Tibial nerve (tissue), 4 donors: ENCODE data around the gene ZNF331. TPM values are rescaled to one million over a fixed set of nuclear protein-coding genes. Genes with fewer than 3 reads are reported as not detected.

Experiments
- DNase-seq, 2 donors: peaks; one replicate each; pipeline ENCODE4 v3.0.0-alpha.2; 2019; ENCODE audit warnings: low spot score in 2 of 2
- H3K27ac ChIP-seq, 4 donors: fragments of 200-600 bp; sonication (generic) in 3 of 4; one replicate each; pipeline ENCODE4 v1.5.1; 2017 to 2019; ENCODE audit warnings: mild to moderate bottlenecking in 1 of 4
- H3K27me3 ChIP-seq, 2 donors: fragments of 200-600 bp; sonication (generic) in 1 of 2; one replicate each; pipeline versions ENCODE4 v1.5.1 to v1.6.0; 2017 to 2019
- H3K36me3 ChIP-seq, 3 donors: fragments of 200-600 bp; sonication (generic); one replicate each; pipeline ENCODE4 v1.5.1; 2018 to 2019
- H3K4me1 ChIP-seq, 4 donors: fragments of 200-600 bp; sonication (generic) in 3 of 4; one replicate each; pipeline ENCODE4 v1.5.1; 2017 to 2019
- H3K4me3 ChIP-seq, 4 donors: fragments of 200-600 bp; sonication (generic) in 3 of 4; one replicate each; pipeline ENCODE4 v1.5.1; 2017 to 2019; ENCODE audit warnings: mild to moderate bottlenecking in 1 of 4, moderate library complexity in 1 of 4
- H3K9me3 ChIP-seq, 4 donors: fragments of 200-600 bp; sonication (generic) in 3 of 4; one replicate each; pipeline ENCODE4 v1.5.1; 2017 to 2019
- EP300 ChIP-seq, 2 donors: sonication (generic); formaldehyde crosslinking; IDR thresholded peaks; one replicate each; pipeline ENCODE4 v1.6.1; 2017; ENCODE audit warnings: antibody characterized with exemption in 2 of 2, mild to moderate bottlenecking in 1 of 2
- POLR2A ChIP-seq, 2 donors: fragments of 450-650 bp; IDR thresholded peaks; one replicate each; pipeline ENCODE4 v1.6.1; 2017; ENCODE audit warnings: antibody characterized with exemption in 2 of 2, mild to moderate bottlenecking in 2 of 2, moderate library complexity in 2 of 2
- whole genome bisulfite sequencing, 2 donors: methylation state at CpG; one replicate each; pipeline ENCODE4 v1.1.5; 2018; 5-methylcytosine and 5-hydroxymethylcytosine counted together
- total RNA-seq, 4 donors: library from RNA; depleted of rRNA; stranded (reverse); fragments of >200 nt; gene quantifications; one replicate each; pipeline ENCODE4 v1.1.0, GENCODE V29; 2016
- TF ChIP-seq, protein P1 (sequence below), 5 experiments: fragments of 200-600 bp in 3 of 5; fragments of 450-650 bp in 2 of 5; sonication (generic) in 3 of 5; IDR thresholded peaks; one replicate each; pipeline ENCODE4 v1.5.1; 2016 to 2019; ENCODE audit warnings: antibody characterized with exemption in 5 of 5, mild to moderate bottlenecking in 3 of 5, moderate library complexity in 2 of 5

ZNF331 gene
- total RNA-seq, 4 donors from 2014 or later: 27.3 to 46.8 (median 32.9) TPM

DNA sequence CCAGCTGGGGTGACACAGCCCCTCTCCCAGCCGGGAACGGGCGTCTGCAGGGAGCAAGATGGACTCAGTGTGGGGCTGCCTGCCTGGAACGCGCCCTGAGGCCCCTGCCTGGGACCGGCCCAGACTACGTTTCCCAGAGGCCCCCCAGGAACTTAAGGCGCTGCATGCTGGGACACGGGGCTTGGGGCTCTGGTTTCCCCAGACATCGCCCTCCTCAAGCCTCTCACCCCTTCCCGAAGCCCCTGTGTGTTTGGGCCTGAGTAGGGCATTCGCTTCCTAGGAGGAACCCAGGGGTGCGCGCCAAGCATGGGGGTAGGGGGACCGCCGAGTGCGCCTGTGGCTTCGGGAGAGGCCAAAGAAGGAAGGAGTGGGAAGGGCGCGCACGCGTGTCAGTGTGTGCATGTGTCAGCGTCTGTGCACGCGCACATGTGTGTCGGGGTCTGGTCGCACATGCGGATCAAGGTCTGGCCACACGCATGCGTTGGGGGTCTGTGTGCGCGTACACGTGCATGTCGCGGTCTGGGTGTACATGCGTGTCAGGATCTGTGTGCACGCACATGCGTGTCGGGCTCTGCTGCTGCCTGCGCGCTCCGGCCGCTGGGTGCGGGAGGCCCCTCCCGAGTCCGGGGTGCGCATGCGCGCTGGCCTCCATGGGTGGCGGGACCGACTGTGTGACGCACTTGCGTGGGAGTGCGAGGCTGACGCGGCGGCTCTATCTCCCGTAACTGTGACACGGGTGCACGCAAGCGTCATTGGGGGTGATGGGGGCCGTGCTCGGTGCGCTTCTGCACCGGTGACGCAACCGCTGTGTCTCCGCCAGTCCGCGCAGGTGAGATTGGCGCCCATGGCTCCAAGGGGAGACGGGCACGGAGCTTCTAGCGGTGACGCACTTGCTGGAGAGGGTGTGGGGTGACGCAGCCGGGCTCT lies 16.2 kb downstream of the ZNF331 start:
- Histone ChIP-seq H3K4me3 (peak overlapping the region; percentile 57 to 59 (median 58)), H3K9me3 (no peaks in the 10 kb centered on the region), H3K36me3 (peaks cover 0 to 18% (median 2%) of the 10 kb centered on the region in 3 donors), H3K27ac (peak overlapping the region; percentile 84 to 89 (median 88)), H3K27me3 (no peaks in the 10 kb centered on the region), H3K4me1 (peaks cover 0 to 11% (median 4%) of the 10 kb centered on the region in 4 donors)
- peak; percentile 57 to 79 for DNase-seq
- 51 to 57% methylated on average over 63 to 69 of the region's 77 CpGs for WGBS, 2 donors
- TF ChIP-seq EP300 (IDR thresholded peaks at IDR 0.05): peak; percentile 85 to 95
- peak; percentile 62 to 70 for TF ChIP-seq POLR2A (IDR thresholded peaks at IDR 0.05)
- TF ChIP-seq, protein P1, sequence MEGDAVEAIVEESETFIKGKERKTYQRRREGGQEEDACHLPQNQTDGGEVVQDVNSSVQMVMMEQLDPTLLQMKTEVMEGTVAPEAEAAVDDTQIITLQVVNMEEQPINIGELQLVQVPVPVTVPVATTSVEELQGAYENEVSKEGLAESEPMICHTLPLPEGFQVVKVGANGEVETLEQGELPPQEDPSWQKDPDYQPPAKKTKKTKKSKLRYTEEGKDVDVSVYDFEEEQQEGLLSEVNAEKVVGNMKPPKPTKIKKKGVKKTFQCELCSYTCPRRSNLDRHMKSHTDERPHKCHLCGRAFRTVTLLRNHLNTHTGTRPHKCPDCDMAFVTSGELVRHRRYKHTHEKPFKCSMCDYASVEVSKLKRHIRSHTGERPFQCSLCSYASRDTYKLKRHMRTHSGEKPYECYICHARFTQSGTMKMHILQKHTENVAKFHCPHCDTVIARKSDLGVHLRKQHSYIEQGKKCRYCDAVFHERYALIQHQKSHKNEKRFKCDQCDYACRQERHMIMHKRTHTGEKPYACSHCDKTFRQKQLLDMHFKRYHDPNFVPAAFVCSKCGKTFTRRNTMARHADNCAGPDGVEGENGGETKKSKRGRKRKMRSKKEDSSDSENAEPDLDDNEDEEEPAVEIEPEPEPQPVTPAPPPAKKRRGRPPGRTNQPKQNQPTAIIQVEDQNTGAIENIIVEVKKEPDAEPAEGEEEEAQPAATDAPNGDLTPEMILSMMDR (IDR thresholded peaks at IDR 0.05): peak in 2 of 5 experiments; percentile 16 to 39

DNA sequence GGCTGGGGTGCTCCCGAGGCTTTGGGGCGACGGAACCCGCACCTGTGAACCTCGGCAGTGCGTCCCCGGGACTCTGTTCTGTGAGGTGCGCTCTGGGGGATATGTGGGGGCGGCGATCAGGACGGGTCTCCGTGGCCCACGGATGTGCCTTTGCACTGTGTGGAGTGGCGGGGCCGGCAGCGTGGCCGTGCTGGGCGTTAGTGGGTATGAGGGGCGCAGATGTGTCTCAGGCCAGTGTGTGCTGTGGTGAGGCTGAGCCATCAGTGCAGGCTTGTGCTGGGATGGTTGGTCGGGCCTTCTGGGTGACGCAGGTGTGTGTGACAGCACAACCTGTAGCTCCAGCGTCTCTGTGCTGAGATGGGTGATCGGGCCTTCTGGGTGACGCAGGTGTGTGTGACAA lies 16.9 kb downstream of the ZNF331 start:
- 47% methylated on average over 15 to 19 of the region's 24 CpGs for WGBS, 2 donors
- peaks cover 0 to 18% (median 2%) of the 10 kb centered on the region in 3 donors for H3K36me3 ChIP-seq
- H3K9me3 ChIP-seq: no peaks in the 10 kb centered on the region
- H3K27ac ChIP-seq: peak overlapping the region; percentile 84 to 89 (median 88)
- H3K27me3 ChIP-seq: no peaks in the 10 kb centered on the region
- DNase-seq: no peak
- peaks cover 0 to 11% (median 4%) of the 10 kb centered on the region in 4 donors for H3K4me1 ChIP-seq
- H3K4me3 ChIP-seq: peak overlapping the region; percentile 57 to 59 (median 58)
- TF ChIP-seq, protein P1 (IDR thresholded peaks at IDR 0.05): no peak
- TF ChIP-seq EP300 (IDR thresholded peaks at IDR 0.05) (no peak), POLR2A (IDR thresholded peaks at IDR 0.05) (no peak)

DNA sequence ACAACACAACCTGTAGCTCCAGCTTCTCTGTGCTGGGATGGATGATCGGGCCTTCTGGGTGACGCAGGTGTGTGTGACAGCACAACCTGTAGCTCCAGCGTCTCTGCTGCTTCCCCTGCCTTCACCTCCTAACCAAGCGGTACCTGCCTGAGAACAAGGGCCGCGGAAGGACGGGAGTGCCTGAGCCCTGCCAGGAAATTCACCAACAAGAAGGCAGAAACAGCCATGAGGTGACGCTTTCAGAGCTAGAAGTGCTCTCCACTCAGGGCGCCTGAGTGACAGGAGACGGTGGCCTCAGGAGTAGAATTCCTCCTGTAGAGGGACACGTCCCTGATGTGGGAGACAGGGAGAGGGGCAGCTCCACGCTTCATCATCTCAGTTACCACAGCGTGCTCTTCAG lies 17.4 kb downstream of the ZNF331 start:
- H3K9me3 ChIP-seq: no peaks in the 10 kb centered on the region
- H3K27ac ChIP-seq: peak overlapping the region; percentile 84 to 89 (median 88)
- peak overlapping the region; percentile 57 to 59 (median 58) for H3K4me3 ChIP-seq
- H3K27me3 ChIP-seq: no peaks in the 10 kb centered on the region
- TF ChIP-seq EP300 (IDR thresholded peaks at IDR 0.05): no peak
- TF ChIP-seq POLR2A (IDR thresholded peaks at IDR 0.05): no peak
- H3K36me3 ChIP-seq: peaks cover 0 to 18% (median 2%) of the 10 kb centered on the region in 3 donors
- WGBS, 2 donors: 86 to 95% methylated on average over 13 of the region's 13 CpGs
- H3K4me1 ChIP-seq: peaks cover 0 to 11% (median 4%) of the 10 kb centered on the region in 4 donors
- DNase-seq: no peak

DNA sequence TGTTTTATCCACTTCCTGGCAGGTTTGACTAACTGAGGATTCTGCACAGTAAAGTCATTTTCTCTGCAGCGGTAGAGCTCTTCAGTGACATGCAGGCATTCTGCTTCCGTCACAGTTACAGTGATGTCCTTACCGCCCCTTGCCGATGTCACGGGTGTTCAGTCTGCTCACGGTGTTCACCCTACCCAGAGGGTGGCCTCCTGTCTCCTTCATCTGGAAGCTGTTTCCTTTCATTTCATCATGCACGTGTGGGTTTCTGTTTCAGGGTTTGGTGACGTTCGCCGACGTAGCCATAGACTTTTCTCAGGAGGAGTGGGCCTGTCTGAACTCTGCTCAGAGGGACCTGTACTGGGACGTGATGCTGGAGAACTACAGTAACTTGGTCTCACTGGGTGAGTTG lies 33.4 kb downstream of the ZNF331 start:
- no peak for DNase-seq
- peaks cover 0 to 9% (median 3%) of the 10 kb centered on the region in 4 donors for H3K9me3 ChIP-seq
- H3K4me1 ChIP-seq: no peaks in the 10 kb centered on the region
- H3K27ac ChIP-seq: no peak overlapping the region
- TF ChIP-seq EP300 (IDR thresholded peaks at IDR 0.05): no peak
- TF ChIP-seq POLR2A (IDR thresholded peaks at IDR 0.05): no peak
- TF ChIP-seq, protein P1 (IDR thresholded peaks at IDR 0.05): no peak
- no peak overlapping the region for H3K4me3 ChIP-seq
- peaks cover 3 to 81% (median 14%) of the 10 kb centered on the region in 3 donors for H3K36me3 ChIP-seq
- no peaks in the 10 kb centered on the region for H3K27me3 ChIP-seq
- WGBS, 2 donors: 89 to 92% methylated on average over 12 of the region's 12 CpGs

DNA sequence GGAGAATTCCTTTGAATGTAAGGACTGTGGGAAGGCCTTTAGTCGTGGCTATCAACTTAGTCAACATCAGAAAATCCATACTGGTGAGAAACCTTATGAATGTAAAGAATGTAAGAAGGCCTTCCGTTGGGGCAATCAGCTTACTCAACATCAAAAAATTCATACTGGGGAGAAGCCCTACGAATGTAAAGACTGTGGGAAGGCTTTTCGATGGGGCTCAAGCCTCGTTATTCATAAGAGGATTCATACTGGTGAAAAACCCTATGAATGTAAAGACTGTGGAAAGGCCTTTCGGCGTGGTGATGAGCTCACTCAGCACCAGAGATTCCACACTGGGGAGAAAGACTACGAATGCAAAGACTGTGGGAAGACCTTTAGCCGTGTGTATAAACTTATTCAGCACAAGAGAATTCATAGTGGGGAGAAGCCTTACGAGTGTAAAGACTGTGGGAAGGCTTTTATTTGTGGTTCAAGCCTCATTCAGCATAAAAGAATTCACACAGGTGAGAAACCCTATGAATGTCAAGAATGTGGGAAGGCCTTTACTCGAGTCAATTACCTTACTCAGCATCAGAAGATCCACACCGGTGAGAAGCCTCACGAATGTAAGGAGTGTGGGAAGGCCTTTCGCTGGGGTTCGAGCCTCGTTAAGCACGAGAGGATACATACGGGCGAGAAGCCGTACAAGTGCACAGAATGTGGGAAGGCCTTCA lies 39.2 kb downstream of the ZNF331 start:
- H3K4me1 ChIP-seq: no peaks in the 10 kb centered on the region
- H3K36me3 ChIP-seq: peaks cover 3 to 83% (median 41%) of the 10 kb centered on the region in 3 donors
- no peak for TF ChIP-seq EP300 (IDR thresholded peaks at IDR 0.05)
- no peak overlapping the region for H3K27ac ChIP-seq
- H3K4me3 ChIP-seq: no peak overlapping the region
- peaks cover 0 to 67% (median 21%) of the 10 kb centered on the region in 4 donors for H3K9me3 ChIP-seq
- WGBS, 2 donors: 96 to 97% methylated on average over 20 of the region's 20 CpGs
- DNase-seq: no peak
- H3K27me3 ChIP-seq: no peaks in the 10 kb centered on the region
